GM15510 (cell line): ENCODE results near the gene LRRIQ4.

Experiments used
- POLR2A ChIP-seq: IDR thresholded peaks from 3 replicates; pipeline ENCODE4 v1.6.1; 2011; ENCODE audit warnings: borderline replicate concordance; ENCODE audit not compliant: insufficient read length; ENCODE audit errors: extremely low read depth

LRRIQ4 gene

GRCh38 chr3:169835533-169835932 lies 22.9 kb downstream of the LRRIQ4 start:
- TF ChIP-seq POLR2A, result no peak

- TF ChIP-seq POLR2A, result no peak
These were observed 23.6 kb downstream of the LRRIQ4 start for GRCh38 chr3:169836078-169836941.

GRCh38 chr3:169836942-169837275 lies 24.2 kb downstream of the LRRIQ4 start:
- TF ChIP-seq POLR2A, result no peak

- no peak for TF ChIP-seq POLR2A
These were observed 25.9 kb downstream of the LRRIQ4 start for GRCh38 chr3:169838511-169839030.

- TF ChIP-seq POLR2A, result no peak
These were observed 28.5 kb downstream of the LRRIQ4 start for GRCh38 chr3:169841171-169841570.

- TF ChIP-seq POLR2A, result no peak
These were observed 30.3 kb downstream of the LRRIQ4 start for GRCh38 chr3:169842960-169843359.

- no peak for TF ChIP-seq POLR2A
These were observed 34.0 kb downstream of the LRRIQ4 start for GRCh38 chr3:169846458-169847193.

GRCh38 chr3:169847896-169848295 lies 35.2 kb downstream of the LRRIQ4 start:
- no peak for TF ChIP-seq POLR2A

GRCh38 chr3:169848741-169849140 lies 36.1 kb downstream of the LRRIQ4 start:
- TF ChIP-seq POLR2A, result no peak

- TF ChIP-seq POLR2A, result no peak
These were observed 37.9 kb downstream of the LRRIQ4 start for GRCh38 chr3:169850618-169851017.

- TF ChIP-seq POLR2A, result no peak
These were observed 42.8 kb downstream of the LRRIQ4 start for GRCh38 chr3:169855514-169855913.

- no peak for TF ChIP-seq POLR2A
These were observed 45.1 kb downstream of the LRRIQ4 start for GRCh38 chr3:169857811-169858210.

- no peak for TF ChIP-seq POLR2A
These were observed 49.2 kb downstream of the LRRIQ4 start for GRCh38 chr3:169861871-169862270.

GRCh38 chr3:169863458-169863899 lies 50.8 kb downstream of the LRRIQ4 start:
- no peak for TF ChIP-seq POLR2A

GRCh38 chr3:169864270-169864669 lies 51.6 kb downstream of the LRRIQ4 start:
- no peak for TF ChIP-seq POLR2A
